Measurements from ENCODE around the gene ATXN1. TPM values are rescaled to one million over a fixed set of nuclear protein-coding genes. Genes with fewer than 3 reads are reported as not detected.
"Not testable (repeated sequence)": the region's sequence is repeated elsewhere in the genome, so short reads cannot be mapped to it uniquely, and the experiment has no call there.

The ATXN1 gene
- total and polyA plus RNA-seq, 2 of the 8 experiments (the other 6 are each of a cell fraction or from before 2014, with no cell fraction given): 1.6 to 4.0 TPM

DNA sequence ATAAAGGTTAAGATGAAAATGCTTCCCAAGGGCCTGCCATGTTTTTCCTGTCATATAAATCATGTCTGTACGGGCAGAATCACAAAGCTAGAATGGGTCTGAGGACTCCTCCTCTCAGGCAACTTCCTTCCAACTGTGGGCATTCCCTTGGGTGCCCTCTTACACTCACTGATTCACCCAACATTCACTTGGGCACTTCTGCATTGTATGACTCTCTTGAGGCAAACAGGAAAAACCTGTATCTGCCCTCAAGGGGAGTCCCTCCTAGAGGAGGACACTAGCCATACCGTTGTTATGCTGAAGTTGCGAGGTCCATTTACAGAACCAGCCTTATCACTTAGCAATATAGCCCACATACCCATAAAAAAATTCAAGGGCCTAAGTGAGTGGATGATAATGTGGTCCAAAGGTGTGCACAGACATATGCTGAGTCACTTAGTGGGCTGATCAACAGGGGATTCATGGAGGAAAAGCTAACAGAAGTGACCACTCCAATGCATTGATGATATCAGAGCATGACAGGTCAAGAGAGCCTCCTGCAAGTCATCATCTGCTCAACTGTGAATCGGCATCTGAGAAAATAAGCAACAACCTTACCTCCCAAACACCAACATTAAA is 131.1 kb downstream of the ATXN1 start (continued):
- no peak for TF ChIP-seq GABPA (IDR thresholded peaks at IDR 0.05; ENCODE audit: borderline replicate concordance, insufficient read depth, low read length)

GRCh38 chr6:16628580-16628979 is 132.7 kb downstream of the ATXN1 start:
- H4K20me1 ChIP-seq (replicated peaks in 1 of 2; ENCODE audit: control insufficient read depth in 1 of 2, insufficient read depth in 2 of 2, low read length in 2 of 2); H3K4me2 ChIP-seq (ENCODE audit: insufficient read depth in 1 of 2, low read depth in 2 of 2, low read length in 2 of 2); H3K56ac ChIP-seq (replicated peaks; ENCODE audit: insufficient read length, low read depth, low read length); POLR2A ChIA-PET (ENCODE audit: partially characterized antibody); H2BK15ac ChIP-seq (ENCODE audit: low read length); H4K91ac ChIP-seq (replicated peaks; ENCODE audit: insufficient read length, low read length); H3K79me1 ChIP-seq (ENCODE audit: low read depth, low read length); H2BK120ac ChIP-seq (replicated peaks; ENCODE audit: low read depth, low read length); H2BK20ac ChIP-seq (ENCODE audit: low read length); H3K23ac ChIP-seq (ENCODE audit: insufficient read length); H3K9me3 ChIP-seq (ENCODE audit: insufficient read depth in 2 of 2, low read depth in 1 of 2, low read length in 1 of 2); H2BK12ac ChIP-seq (ENCODE audit: low read depth, low read length); H3K14ac ChIP-seq (ENCODE audit: insufficient read length); H3K4me3 ChIP-seq (ENCODE audit: extremely low read depth in 1 of 4, insufficient read depth in 2 of 4, low read depth in 3 of 4, low read length in 4 of 4); H3K18ac ChIP-seq (ENCODE audit: extremely low read depth, low read length); H3K36me3 ChIP-seq (ENCODE audit: control insufficient read depth in 2 of 4, insufficient read depth in 4 of 4, low read length in 3 of 4); H4K5ac ChIP-seq (ENCODE audit: insufficient read length, low read depth, low read length); H3K4ac ChIP-seq (replicated peaks; ENCODE audit: insufficient read length, low read depth, low read length); H3K4me1 ChIP-seq (replicated peaks in 1 of 4; ENCODE audit: control insufficient read depth in 3 of 4, insufficient read depth in 4 of 4, low read length in 3 of 4); H2AFZ ChIP-seq (ENCODE audit: low read length); H3K27ac ChIP-seq (ENCODE audit: low read depth, low read length); H4K8ac ChIP-seq (ENCODE audit: extremely low read depth, insufficient read depth, low read length); H2BK5ac ChIP-seq (ENCODE audit: low read depth, low read length); H3K79me2 ChIP-seq (ENCODE audit: control insufficient read depth in 1 of 2, insufficient read depth in 2 of 2, low read length in 2 of 2); H2AK5ac ChIP-seq (ENCODE audit: low read depth, low read length); FAIRE-seq; H3K27me3 ChIP-seq (replicated peaks in 1 of 4; ENCODE audit: control insufficient read depth in 3 of 4, extremely low read depth in 1 of 4, insufficient read depth in 3 of 4, low read length in 3 of 4); DNase-seq (ENCODE audit: low read depth in 1 of 2, low spot score in 2 of 2); H3K23me2 ChIP-seq (ENCODE audit: low read depth, low read length); H3K9ac ChIP-seq (replicated peaks in 1 of 4; ENCODE audit: extremely low read depth in 1 of 4, low read depth in 3 of 4, low read length in 3 of 4): not testable (repeated sequence)
- CTCF ChIA-PET (ENCODE audit: partially characterized antibody): interaction anchor here (0.9 to 1.1 kb wide), 2 partner anchors 43 to 349 kb away, joined by 3 read pairs; no protein-coding TSS in a partner anchor
- 95% methylated on average over 1 of the region's 1 CpG; no CpG with 5 or more reads in 1 of the 2 experiments for WGBS, 2 experiments (ENCODE audit: extremely low coverage in 1 of 2, insufficient coverage in 1 of 2, insufficient read length in 1 of 2, insufficient replicate concordance in 2 of 2, low coverage in 1 of 2, low lambda C conversion rate in 2 of 2, missing lambda C conversion rate in 1 of 2)
